ENCODE measurements around the gene SMIM38. TPM values are rescaled to one million over a fixed set of nuclear protein-coding genes. Genes with fewer than 3 reads are reported as not detected.

The SMIM38 gene
- total and polyA plus RNA-seq, 4 donors = 0.19 to 1.2 (median 0.59) TPM

DNA sequence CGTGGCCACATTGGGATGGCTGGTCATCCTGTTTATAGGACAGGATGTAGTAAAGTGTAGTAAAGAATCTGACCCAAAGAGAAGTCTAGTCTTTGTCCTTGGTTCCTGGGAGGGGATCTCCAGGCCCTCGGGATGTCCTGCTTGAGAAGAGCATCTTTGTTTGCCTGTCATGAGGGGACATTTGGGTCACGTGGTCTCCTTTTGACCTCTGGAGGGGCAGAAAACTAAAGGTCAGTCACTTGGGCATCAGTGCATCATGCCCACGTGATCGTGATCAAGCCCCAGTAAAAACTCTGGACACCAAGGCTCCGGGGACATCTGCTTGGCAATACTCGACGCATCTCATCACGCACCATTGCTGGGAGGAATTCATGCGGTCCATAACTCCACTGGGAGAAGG, 9.1 kb downstream of the SMIM38 start:
- peaks cover 7% of the 10 kb centered on the region for H3K9me3 ChIP-seq (ENCODE audit: control insufficient read depth, insufficient read depth, low read length)
- peaks cover 12% of the 10 kb centered on the region for H3K4me1 ChIP-seq (ENCODE audit: control insufficient read depth, insufficient read depth, low read length)
- H3K4me3 ChIP-seq (ENCODE audit: low read depth, low read length) = no peak overlapping the region
- no peak overlapping the region for H3K27ac ChIP-seq (ENCODE audit: low read depth, low read length)
- no peaks in the 10 kb centered on the region for H3K27me3 ChIP-seq (ENCODE audit: control insufficient read depth, insufficient read depth, low read length)
- WGBS (ENCODE audit: insufficient coverage) = 95% methylated on average over 10 of the region's 10 CpGs
- DNase-seq (ENCODE audit: low read depth in 4 of 6, low spot score in 6 of 6) = no peak
- no peaks in the 10 kb centered on the region for H3K36me3 ChIP-seq (ENCODE audit: control insufficient read depth, insufficient read depth, low read length)

DNA sequence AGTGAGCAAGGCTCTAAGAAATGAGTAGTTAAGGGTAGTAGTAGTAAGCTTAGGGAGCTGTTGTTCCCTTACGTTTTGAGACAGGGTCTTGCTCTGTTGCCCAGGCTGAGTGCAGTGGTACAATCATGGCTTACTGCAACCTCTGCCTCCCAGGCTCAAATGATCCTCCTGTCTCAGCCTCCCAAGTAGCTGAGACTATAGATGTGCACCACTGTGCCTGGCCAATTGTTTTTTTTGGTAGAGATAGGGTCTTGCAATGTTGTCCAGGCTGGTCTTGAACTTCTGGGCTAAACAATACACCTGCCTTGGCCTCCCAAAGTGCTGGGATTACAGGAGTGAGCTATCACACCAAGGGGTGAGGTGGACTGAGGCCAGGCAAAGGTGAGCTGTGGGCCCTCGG, 10.0 kb downstream of the SMIM38 start:
- no peak overlapping the region for H3K4me3 ChIP-seq (ENCODE audit: low read depth, low read length)
- H3K27ac ChIP-seq (ENCODE audit: low read depth, low read length) = no peak overlapping the region
- no peaks in the 10 kb centered on the region for H3K36me3 ChIP-seq (ENCODE audit: control insufficient read depth, insufficient read depth, low read length)
- H3K9me3 ChIP-seq (ENCODE audit: control insufficient read depth, insufficient read depth, low read length) = peaks cover 7% of the 10 kb centered on the region
- no peaks in the 10 kb centered on the region for H3K27me3 ChIP-seq (ENCODE audit: control insufficient read depth, insufficient read depth, low read length)
- DNase-seq (ENCODE audit: low read depth in 4 of 6, low spot score in 6 of 6) = no peak
- WGBS (ENCODE audit: insufficient coverage) = 100% methylated on average over 1 of the region's 2 CpGs
- H3K4me1 ChIP-seq (ENCODE audit: control insufficient read depth, insufficient read depth, low read length) = peaks cover 14% of the 10 kb centered on the region

DNA sequence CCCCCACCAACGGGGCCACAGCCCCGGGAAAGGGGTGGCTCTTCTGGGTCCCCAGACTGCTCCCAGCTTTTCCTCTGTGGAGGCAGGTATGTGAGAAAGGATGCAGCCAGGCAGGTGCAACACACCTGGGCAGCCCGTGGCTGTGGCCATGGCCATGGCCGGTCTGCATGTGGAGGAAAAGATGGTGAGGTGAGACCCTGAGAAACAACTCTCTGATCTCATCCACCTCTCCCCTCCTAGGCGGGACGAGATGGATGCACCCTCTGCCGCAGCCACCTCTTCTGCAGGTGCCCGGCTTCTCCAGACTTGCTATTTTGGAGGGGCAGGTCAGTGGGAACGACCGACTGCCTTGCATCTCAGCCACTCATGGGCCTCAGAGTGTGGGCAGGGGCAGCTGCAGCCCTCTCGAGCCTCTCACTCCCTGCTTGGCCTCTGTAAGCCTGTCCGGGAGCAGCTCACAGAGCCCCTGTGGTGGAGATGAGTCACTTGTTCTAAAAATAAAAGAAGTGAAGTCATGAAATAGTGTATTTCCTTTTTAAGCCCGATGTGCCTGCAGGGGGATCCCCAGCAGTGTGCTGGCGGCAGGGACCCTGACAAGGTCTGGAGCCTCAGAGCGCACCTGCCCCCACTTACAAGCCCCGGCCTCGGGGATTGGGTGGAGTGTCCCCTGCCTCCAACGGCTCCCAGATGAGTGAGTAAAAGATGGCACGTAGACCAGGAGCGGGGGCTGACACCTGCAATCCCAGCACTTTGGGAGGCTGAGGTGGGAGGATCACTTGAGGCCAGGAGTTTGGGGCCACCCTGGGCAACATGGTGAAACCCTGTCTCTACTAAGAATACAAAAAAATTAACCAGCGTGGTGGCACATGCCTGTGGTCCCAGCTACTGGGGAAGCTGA, 10.7 kb downstream of the SMIM38 start:
- Histone ChIP-seq H3K4me3 (ENCODE audit: low read depth, low read length) (no peak overlapping the region), H3K27me3 (ENCODE audit: control insufficient read depth, insufficient read depth, low read length) (no peaks in the 10 kb centered on the region), H3K4me1 (ENCODE audit: control insufficient read depth, insufficient read depth, low read length) (peaks cover 11% of the 10 kb centered on the region), H3K27ac (ENCODE audit: low read depth, low read length) (no peak overlapping the region), H3K36me3 (ENCODE audit: control insufficient read depth, insufficient read depth, low read length) (no peaks in the 10 kb centered on the region), H3K9me3 (ENCODE audit: control insufficient read depth, insufficient read depth, low read length) (peaks cover 7% of the 10 kb centered on the region)
- WGBS (ENCODE audit: insufficient coverage) = 64% methylated on average over 9 of the region's 21 CpGs
- DNase-seq (ENCODE audit: low read depth in 4 of 6, low spot score in 6 of 6) = peak in 1 of 6 donors; percentile 41

DNA sequence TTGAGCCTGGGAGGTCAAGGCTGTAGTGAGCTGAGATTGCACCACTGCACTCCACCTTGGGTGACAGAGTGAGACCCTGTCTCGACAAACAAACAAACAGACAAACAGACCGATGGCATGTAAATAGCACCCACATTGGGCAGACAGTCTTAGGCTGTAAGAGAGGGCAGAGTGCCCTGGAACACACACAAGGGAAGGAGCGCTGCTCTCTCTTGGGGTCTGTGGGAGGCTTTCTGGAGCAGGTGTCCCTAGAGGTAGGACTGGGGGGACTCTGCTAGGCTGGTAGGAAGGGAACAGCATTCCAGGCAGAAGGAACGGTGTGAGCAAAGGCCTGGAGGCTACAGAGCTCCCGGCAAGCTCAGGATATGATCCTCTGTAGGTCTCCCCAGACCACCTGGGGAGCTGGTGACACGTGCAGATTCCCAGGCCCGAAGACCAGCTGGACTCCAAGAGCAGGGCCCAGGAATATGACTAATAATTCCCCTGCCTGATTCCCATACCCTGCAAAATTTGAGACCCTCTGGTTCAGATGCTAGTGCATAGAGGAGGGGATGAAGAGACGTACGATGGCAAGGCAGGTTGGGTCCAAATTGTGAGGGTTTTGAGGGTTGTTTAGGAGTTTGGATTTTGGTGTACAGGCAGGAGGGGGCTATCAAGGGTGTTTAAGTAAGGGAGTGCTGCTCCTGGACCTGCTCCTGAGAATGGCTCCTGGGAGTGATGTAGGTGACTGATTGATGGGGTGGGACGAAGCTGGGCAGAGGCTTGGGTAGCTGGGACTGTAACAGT, 11.6 kb downstream of the SMIM38 start:
- H3K36me3 ChIP-seq (ENCODE audit: control insufficient read depth, insufficient read depth, low read length) = no peaks in the 10 kb centered on the region
- H3K4me3 ChIP-seq (ENCODE audit: low read depth, low read length) = no peak overlapping the region
- peaks cover 11% of the 10 kb centered on the region for H3K4me1 ChIP-seq (ENCODE audit: control insufficient read depth, insufficient read depth, low read length)
- WGBS (ENCODE audit: insufficient coverage) = 90% methylated on average over 8 of the region's 10 CpGs
- no peak for DNase-seq (ENCODE audit: low read depth in 4 of 6, low spot score in 6 of 6)
- no peak overlapping the region for H3K27ac ChIP-seq (ENCODE audit: low read depth, low read length)
- H3K9me3 ChIP-seq (ENCODE audit: control insufficient read depth, insufficient read depth, low read length) = peaks cover 7% of the 10 kb centered on the region
- no peaks in the 10 kb centered on the region for H3K27me3 ChIP-seq (ENCODE audit: control insufficient read depth, insufficient read depth, low read length)

DNA sequence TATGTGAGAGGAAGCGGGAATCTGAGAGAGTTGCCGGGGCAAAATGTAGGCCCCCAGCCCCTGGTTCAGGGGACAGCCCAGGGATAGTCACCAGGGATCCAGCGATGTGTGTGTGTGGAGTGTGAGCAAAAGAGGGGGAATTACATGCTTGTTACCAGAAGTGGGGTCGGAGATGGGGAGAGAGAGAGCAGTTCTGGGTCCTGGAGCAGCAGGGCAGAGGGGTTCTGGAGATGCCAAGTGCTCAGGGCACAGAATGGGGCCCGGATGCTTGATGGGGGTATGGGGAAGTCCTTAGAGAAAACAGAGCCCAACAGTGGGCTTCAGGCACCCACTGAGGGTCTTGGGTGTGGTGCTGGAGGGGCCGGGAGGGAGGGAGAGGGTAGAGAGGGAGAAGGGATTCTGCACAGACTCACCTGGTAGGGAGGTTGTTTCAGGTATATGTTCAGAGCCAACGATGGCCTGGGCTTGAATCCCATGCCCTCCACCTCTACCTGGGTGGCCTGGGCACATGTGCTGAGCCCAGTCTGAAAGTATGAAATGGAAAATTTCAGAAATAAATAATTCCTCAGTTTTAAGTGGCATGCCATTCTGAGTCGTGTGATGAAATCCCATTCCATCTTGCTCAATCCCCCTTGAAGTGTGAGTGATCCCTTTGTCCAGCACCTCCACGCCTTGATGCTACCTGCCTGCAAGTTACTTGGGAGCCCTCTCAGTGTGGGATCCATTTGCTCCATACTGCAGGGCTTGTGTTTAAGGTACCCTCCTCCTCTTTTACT, 12.4 kb downstream of the SMIM38 start:
- no peak for DNase-seq (ENCODE audit: low read depth in 4 of 6, low spot score in 6 of 6)
- Histone ChIP-seq H3K27ac (ENCODE audit: low read depth, low read length) (no peak overlapping the region), H3K27me3 (ENCODE audit: control insufficient read depth, insufficient read depth, low read length) (no peaks in the 10 kb centered on the region), H3K36me3 (ENCODE audit: control insufficient read depth, insufficient read depth, low read length) (no peaks in the 10 kb centered on the region), H3K9me3 (ENCODE audit: control insufficient read depth, insufficient read depth, low read length) (peaks cover 6% of the 10 kb centered on the region), H3K4me3 (ENCODE audit: low read depth, low read length) (no peak overlapping the region), H3K4me1 (ENCODE audit: control insufficient read depth, insufficient read depth, low read length) (peaks cover 11% of the 10 kb centered on the region)
- WGBS (ENCODE audit: insufficient coverage) = 84% methylated on average over 8 of the region's 9 CpGs

DNA sequence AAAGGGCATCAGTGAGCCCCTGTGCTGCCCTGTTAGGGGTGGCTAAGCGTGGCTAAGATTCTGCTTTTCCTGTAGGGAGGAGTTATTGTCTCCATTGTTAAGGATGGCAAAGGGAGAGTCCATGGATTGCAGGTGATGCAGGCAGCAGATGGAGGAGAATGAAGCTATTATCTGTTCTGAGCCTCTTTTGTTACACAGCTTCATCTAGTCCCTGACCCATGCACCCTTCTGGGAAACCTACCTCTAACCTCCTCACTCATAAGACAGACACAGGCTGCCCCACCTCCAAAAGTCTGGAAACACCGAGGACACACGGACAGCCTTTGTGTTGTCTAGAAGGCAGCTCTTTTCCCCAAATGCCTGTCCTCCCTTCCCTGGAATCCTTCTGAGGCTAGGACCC, 13.7 kb downstream of the SMIM38 start:
- no peak overlapping the region for H3K4me3 ChIP-seq (ENCODE audit: low read depth, low read length)
- no peak for DNase-seq (ENCODE audit: low read depth in 4 of 6, low spot score in 6 of 6)
- no peak overlapping the region for H3K27ac ChIP-seq (ENCODE audit: low read depth, low read length)
- no peaks in the 10 kb centered on the region for H3K9me3 ChIP-seq (ENCODE audit: control insufficient read depth, insufficient read depth, low read length)
- 89% methylated on average over 3 of the region's 3 CpGs for WGBS (ENCODE audit: insufficient coverage)
- no peaks in the 10 kb centered on the region for H3K36me3 ChIP-seq (ENCODE audit: control insufficient read depth, insufficient read depth, low read length)
- H3K27me3 ChIP-seq (ENCODE audit: control insufficient read depth, insufficient read depth, low read length) = no peaks in the 10 kb centered on the region
- peaks cover 14% of the 10 kb centered on the region for H3K4me1 ChIP-seq (ENCODE audit: control insufficient read depth, insufficient read depth, low read length)

DNA sequence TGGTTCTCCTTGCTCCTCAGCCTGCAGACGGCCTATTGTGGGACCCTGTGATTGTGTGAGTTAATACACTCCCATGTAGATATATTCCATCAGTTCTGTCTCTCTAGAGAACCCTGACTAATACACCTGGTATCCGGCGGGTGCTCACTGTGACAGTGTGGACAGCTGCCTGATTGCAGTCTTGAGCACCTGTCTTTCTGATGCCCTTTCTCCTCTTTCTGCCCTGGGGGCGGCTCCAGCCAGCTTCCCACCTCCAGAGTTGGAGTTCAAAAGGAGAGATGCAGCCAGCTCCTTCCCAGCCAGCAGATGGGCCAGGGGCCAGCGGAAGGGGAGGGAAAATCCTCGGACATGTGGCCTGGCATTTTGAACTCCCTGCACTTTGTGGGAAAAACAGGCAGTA, 15.0 kb downstream of the SMIM38 start:
- H3K4me1 ChIP-seq (ENCODE audit: control insufficient read depth, insufficient read depth, low read length) = peaks cover 14% of the 10 kb centered on the region
- no peak for DNase-seq (ENCODE audit: low read depth in 4 of 6, low spot score in 6 of 6)
- 72% methylated on average over 4 of the region's 6 CpGs for WGBS (ENCODE audit: insufficient coverage)

DNA sequence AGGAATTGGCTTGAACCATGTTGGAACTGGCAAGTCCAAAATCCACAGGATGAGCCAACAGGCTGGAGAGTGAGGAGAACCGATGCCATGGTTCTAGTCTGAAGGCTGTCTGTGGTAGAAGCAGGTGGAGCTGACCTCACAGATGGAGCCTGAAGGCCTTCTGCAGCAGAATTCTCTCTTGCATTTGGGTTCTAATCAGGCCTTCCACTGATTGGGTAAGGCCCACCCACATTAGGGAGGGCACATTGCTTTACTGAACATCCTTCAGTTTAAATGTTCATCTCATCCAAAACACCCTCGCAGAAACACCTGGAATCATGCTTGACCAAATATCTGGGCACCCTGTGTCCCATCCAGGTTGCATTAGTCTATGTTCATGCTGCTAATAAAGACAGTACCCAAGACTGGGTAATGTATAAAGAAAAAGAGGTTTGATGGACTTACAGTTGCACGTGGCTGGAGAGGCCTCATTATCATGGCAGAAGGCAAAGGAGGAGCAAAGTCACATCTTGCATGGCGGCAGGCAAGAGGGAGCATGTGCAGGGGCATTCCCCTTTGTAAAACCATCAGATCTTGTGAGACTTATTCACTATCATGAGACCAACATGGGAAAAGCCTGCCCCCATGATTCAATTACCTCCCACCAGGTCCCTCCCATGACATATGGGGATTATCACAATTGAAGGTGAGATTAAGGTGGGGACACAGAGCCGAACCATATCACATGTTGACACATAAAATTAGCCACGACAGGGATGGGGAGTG, 15.9 kb downstream of the SMIM38 start:
- Histone ChIP-seq H3K27me3 (ENCODE audit: control insufficient read depth, insufficient read depth, low read length) (no peaks in the 10 kb centered on the region), H3K4me3 (ENCODE audit: low read depth, low read length) (no peak overlapping the region), H3K4me1 (ENCODE audit: control insufficient read depth, insufficient read depth, low read length) (peaks cover 8% of the 10 kb centered on the region), H3K36me3 (ENCODE audit: control insufficient read depth, insufficient read depth, low read length) (no peaks in the 10 kb centered on the region), H3K9me3 (ENCODE audit: control insufficient read depth, insufficient read depth, low read length) (no peaks in the 10 kb centered on the region), H3K27ac (ENCODE audit: low read depth, low read length) (no peak overlapping the region)
- WGBS (ENCODE audit: insufficient coverage) = 94% methylated on average over 4 of the region's 6 CpGs
- no peak for DNase-seq (ENCODE audit: low read depth in 4 of 6, low spot score in 6 of 6)

More for the DNA sequence above, 15.0 kb downstream of the SMIM38 start:
- Histone ChIP-seq H3K27ac (ENCODE audit: low read depth, low read length) (no peak overlapping the region), H3K27me3 (ENCODE audit: control insufficient read depth, insufficient read depth, low read length) (no peaks in the 10 kb centered on the region), H3K36me3 (ENCODE audit: control insufficient read depth, insufficient read depth, low read length) (no peaks in the 10 kb centered on the region), H3K9me3 (ENCODE audit: control insufficient read depth, insufficient read depth, low read length) (no peaks in the 10 kb centered on the region), H3K4me3 (ENCODE audit: low read depth, low read length) (no peak overlapping the region)

DNA sequence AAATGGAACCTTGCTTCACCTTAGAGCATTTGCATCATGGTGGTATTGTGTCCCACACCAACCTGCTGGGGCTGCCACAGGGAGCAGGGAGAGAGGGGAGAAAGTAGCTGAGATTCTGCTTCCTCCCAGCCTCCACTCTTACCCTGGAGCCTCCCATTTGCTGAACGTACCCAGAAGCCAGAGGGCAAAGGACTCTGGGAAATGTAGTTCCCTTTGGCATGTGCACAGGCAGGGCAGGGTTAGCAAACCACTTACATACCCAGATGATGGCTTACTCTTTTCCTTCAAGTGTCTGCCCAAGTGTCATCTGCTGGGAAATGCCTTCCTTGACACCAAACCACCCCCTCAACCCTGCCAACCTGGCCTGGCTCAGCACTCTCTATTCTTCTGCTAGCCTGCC, 16.9 kb downstream of the SMIM38 start:
- WGBS (ENCODE audit: insufficient coverage) = 13% methylated on average over 1 of the region's 1 CpG
- Histone ChIP-seq H3K27me3 (ENCODE audit: control insufficient read depth, insufficient read depth, low read length) (no peaks in the 10 kb centered on the region), H3K9me3 (ENCODE audit: control insufficient read depth, insufficient read depth, low read length) (no peaks in the 10 kb centered on the region), H3K36me3 (ENCODE audit: control insufficient read depth, insufficient read depth, low read length) (no peaks in the 10 kb centered on the region), H3K4me1 (ENCODE audit: control insufficient read depth, insufficient read depth, low read length) (peaks cover 6% of the 10 kb centered on the region), H3K4me3 (ENCODE audit: low read depth, low read length) (no peak overlapping the region), H3K27ac (ENCODE audit: low read depth, low read length) (no peak overlapping the region)
- no peak for DNase-seq (ENCODE audit: low read depth in 4 of 6, low spot score in 6 of 6)

Data from spinal cord (tissue), 10 donors.